Measurements from ENCODE around the gene S100A8. TPM values are rescaled to one million over a fixed set of nuclear protein-coding genes. Genes with fewer than 3 reads are reported as not detected.

S100A8 gene
- total RNA-seq, 1 experiment from 2014 or later: 1.4 TPM

GRCh38 chr1:153350321-153350957, 40.4 kb downstream of the S100A8 start:
- ChIA-PET POLR2A (no interaction called here), CTCF (interaction anchor here (6.7 kb wide), 1 partner anchor 146 kb away, joined by 133 read pairs; no protein-coding TSS in a partner anchor), RAD21 (ENCODE audit: low non-redundant PET in 1 of 2, low total read pairs in 2 of 2, uncharacterized antibody in 2 of 2, unreplicated experiment in 2 of 2) (no interaction called here)
- intact Hi-C loops (cut with micrococcal nuclease): loop anchor here (5.0 kb wide), 2 partner anchors 277 to 922 kb away; partner anchors contain the start of genes HAX1, S100A1 and S100A13
- Histone ChIP-seq H3K27me3 (ENCODE audit: insufficient read depth, low read length) (peaks cover 38% of the 10 kb centered on the region), H3K9ac (ENCODE audit: low read length) (no peak overlapping the region), H3K36me3 (ENCODE audit: control insufficient read depth in 1 of 2, insufficient read depth in 2 of 2, low read length in 2 of 2) (no peaks in the 10 kb centered on the region), H2AFZ (ENCODE audit: low read depth, low read length, poor library complexity, severe bottlenecking) (no peak overlapping the region), H3K4me3 (replicated peaks in 1 of 2; ENCODE audit: low read depth in 1 of 2, low read length in 2 of 2) (no peak overlapping the region), H3K9me3 (ENCODE audit: control insufficient read depth in 1 of 2, insufficient read depth in 1 of 2, low read depth in 1 of 2, low read length in 2 of 2) (no peaks in the 10 kb centered on the region), H3K4me1 (ENCODE audit: control insufficient read depth in 1 of 2, insufficient read depth in 2 of 2, low read length in 2 of 2) (no peaks in the 10 kb centered on the region; a peak in 1 of 4 replicates), H4K20me1 (ENCODE audit: insufficient read depth) (no peaks in the 10 kb centered on the region), H3K9me2 (ENCODE audit: insufficient read depth) (no peaks in the 10 kb centered on the region), H3K4me2 (ENCODE audit: low read length) (no peak overlapping the region), H3K79me2 (ENCODE audit: insufficient read depth, low read length) (no peaks in the 10 kb centered on the region), H3K27ac (ENCODE audit: low read depth, low read length) (no peak overlapping the region)
- BruUV-seq (replicated peaks): no TSS peak
- DNase-seq (ENCODE audit: low read depth, low spot score): no peak
- no peak for ATAC-seq
- TF ChIP-seq EGR1 (IDR thresholded peaks at IDR 0.05; ENCODE audit: low read depth): no peak
- TF ChIP-seq, protein P1, sequence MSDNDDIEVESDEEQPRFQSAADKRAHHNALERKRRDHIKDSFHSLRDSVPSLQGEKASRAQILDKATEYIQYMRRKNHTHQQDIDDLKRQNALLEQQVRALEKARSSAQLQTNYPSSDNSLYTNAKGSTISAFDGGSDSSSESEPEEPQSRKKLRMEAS (IDR thresholded peaks at IDR 0.05): no peak

DNA sequence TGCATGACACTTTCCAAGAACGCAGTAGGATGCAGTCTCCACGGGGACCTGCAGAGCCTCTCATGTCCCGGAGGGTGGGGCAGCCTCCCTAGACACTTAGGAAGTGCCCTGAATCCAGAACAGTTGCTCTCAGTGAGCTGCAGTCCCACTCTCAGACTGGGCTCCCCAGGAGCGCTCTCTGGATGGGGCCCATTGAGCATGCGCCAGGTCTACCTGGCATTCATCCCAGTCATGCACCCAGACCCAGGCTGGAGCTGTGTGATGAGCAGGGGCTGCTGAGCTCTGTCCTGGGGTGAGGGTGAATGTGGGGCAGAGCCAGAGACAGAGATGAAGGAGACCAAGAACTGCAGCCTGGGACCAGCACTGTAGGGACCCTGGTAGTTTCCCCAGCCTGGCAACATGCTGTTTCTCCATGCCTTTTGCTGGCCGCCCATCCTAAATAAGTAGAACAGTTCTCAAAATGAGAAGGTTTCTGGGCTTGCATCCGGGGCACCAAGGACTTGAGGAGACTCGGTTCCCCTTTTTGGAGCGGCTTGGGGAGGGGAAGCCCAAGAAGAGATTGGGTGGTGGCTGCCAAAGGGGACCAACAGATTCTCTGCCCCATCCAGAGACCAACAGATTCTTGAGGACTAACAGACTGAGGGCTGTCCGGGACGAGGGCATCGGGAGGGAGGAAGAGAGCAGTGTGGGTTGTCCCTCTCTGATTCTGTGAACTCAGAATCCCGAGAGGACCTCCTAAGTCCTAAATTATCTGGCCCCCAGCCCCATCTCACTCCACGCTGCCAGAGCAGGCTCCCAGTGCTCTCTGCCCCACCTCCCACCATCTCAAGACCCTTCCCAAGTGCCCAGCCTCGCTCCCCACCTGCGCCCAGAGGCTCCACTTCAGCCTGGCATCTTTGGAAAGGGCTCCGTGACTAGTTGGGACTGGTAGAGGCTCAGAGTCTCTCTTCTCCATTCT, 41.2 kb downstream of the S100A8 start:
- Histone ChIP-seq H3K36me3 (ENCODE audit: control insufficient read depth in 1 of 2, insufficient read depth in 2 of 2, low read length in 2 of 2) (no peaks in the 10 kb centered on the region), H3K27ac (ENCODE audit: low read depth, low read length) (no peak overlapping the region), H3K9me3 (ENCODE audit: control insufficient read depth in 1 of 2, insufficient read depth in 1 of 2, low read depth in 1 of 2, low read length in 2 of 2) (no peaks in the 10 kb centered on the region), H3K4me3 (replicated peaks in 1 of 2; ENCODE audit: low read depth in 1 of 2, low read length in 2 of 2) (no peak overlapping the region), H3K9me2 (ENCODE audit: insufficient read depth) (no peaks in the 10 kb centered on the region), H4K20me1 (ENCODE audit: insufficient read depth) (no peaks in the 10 kb centered on the region), H2AFZ (ENCODE audit: low read depth, low read length, poor library complexity, severe bottlenecking) (no peak overlapping the region), H3K4me2 (ENCODE audit: low read length) (no peak overlapping the region), H3K79me2 (ENCODE audit: insufficient read depth, low read length) (no peaks in the 10 kb centered on the region), H3K4me1 (ENCODE audit: control insufficient read depth in 1 of 2, insufficient read depth in 2 of 2, low read length in 2 of 2) (no peaks in the 10 kb centered on the region; a peak in 1 of 4 replicates), H3K9ac (ENCODE audit: low read length) (no peak overlapping the region), H3K27me3 (ENCODE audit: insufficient read depth, low read length) (peaks cover 39% of the 10 kb centered on the region)
- RAD21 ChIA-PET (ENCODE audit: low non-redundant PET in 1 of 2, low total read pairs in 2 of 2, uncharacterized antibody in 2 of 2, unreplicated experiment in 2 of 2): no interaction called here
- CTCF ChIA-PET: interaction anchor here (1.4 to 6.7 kb wide), 2 partner anchors 145 to 147 kb away, joined by 3 to 133 read pairs; no protein-coding TSS in a partner anchor
- no peak for ATAC-seq
- intact Hi-C loops (cut with micrococcal nuclease): loop anchor here (5.0 kb wide), 2 partner anchors 278 to 923 kb away; partner anchors contain the start of genes HAX1, S100A1 and S100A13
- TF ChIP-seq POLR2AphosphoS5 (IDR thresholded peaks at IDR 0.05; ENCODE audit: low read depth, low read length) (no peak), ELF1 (IDR thresholded peaks at IDR 0.05; ENCODE audit: borderline replicate concordance, low read depth) (no peak), YY1 (IDR thresholded peaks at IDR 0.05; ENCODE audit: extremely low read depth, insufficient replicate concordance, low read depth, low read length) (no peak), ZFX (IDR thresholded peaks at IDR 0.05) (no peak)
- DNase-seq (ENCODE audit: low read depth, low spot score): no peak
- POLR2A ChIA-PET: no interaction called here
- no TSS peak for BruUV-seq (replicated peaks)

All from HCT116 (cell line).